GM21825 (cell line): ENCODE data around the gene HOXD10.

Experiments
- ATAC-seq: cut with Tn5 transposase; IDR thresholded peaks from one replicate; pipeline ENCODE4 v1.9.1; 2021; ENCODE audit warnings: mild to moderate bottlenecking, moderate library complexity; ENCODE audit not compliant: unreplicated experiment

HOXD10 gene

DNA sequence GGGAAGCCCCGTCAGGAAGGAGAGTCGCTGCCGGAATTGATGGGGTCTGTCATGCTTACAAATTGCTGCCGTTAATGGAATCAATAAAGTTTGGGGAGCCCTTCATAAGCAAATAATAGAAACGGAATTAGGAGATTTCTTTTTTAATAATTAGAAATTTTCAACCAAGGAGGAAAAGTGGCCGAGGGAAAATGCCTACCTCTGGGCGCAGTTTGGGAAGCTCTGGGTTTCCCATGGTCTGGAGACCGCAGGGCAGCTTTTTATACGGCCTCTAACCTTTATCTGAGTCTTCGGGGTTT, 34.1 kb upstream of the HOXD10 start:
- ATAC-seq = no peak

DNA sequence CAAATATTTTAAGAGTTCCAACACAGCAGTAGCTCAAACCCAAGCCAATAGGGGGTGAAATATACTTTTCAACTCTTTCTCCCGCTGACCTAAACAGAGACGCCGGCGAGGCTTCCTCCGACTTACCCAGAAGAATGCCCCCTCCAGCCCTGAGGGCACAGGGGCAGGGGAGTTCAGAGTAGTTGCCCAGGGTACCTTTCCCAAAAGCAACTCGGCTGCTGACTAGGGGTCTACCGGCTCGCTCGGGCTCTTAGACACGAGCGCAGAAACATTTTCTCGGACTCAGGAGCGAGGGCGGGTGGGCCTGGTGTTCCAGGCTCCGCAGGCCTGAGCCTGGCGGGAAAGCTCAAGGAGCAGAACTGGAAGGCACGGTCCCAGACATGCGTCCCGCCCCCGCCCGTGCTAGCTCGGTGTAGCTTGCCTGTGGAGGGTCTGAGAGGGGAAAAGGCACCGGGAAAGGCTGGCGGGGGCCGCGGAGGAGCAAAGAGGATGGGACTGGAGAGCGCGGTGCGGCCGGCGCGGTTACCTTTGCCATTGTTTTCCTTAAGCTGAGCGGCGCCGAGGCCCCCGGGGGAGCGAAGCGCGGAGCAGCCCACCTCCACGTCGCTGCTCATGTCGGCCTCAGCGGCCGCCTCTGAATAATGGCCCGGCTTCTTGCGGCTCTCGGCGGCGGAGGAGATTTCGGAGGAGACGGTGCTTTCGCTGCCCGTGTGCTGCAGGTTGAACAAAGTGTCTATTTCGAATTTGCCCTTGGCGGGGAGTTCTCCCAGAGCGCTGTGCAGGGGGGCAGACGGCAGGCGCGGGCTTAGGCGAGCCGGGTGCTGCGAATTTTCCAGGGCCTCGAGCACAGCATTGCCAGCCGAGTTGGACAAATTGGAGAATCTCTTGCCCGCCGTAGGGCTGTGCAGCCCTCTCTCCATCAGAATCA, 33.5 kb upstream of the HOXD10 start:
- ATAC-seq = no peak

DNA sequence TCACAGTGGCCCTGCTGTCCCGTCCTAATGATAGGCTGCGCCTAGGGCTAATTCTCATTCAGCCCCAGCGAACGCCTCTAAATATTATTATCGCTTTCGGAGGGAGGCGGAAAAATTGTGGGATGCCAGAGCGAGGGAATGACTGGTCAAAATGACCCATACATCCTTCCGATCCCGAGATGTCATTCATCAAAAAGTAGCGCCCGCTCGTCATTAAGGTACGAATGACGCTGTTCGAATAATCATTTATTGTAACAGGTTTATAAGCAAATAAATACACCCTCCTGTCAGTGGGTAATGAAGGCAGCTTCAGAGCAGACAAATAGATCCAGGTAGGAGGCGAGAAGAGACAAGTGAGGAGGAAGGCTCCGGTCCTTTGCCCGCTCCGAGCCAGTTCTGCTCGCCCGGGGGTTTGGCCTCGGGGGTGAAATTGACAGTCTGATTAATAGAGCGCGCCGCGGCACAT, 32.7 kb upstream of the HOXD10 start, which contains the start of gene EVX2:
Gene EVX2, minus strand, starts transcription at position 167 of the 466 bp plus-strand sequence. CDS start 186 bp downstream, outside the sequence.
- no peak for ATAC-seq

DNA sequence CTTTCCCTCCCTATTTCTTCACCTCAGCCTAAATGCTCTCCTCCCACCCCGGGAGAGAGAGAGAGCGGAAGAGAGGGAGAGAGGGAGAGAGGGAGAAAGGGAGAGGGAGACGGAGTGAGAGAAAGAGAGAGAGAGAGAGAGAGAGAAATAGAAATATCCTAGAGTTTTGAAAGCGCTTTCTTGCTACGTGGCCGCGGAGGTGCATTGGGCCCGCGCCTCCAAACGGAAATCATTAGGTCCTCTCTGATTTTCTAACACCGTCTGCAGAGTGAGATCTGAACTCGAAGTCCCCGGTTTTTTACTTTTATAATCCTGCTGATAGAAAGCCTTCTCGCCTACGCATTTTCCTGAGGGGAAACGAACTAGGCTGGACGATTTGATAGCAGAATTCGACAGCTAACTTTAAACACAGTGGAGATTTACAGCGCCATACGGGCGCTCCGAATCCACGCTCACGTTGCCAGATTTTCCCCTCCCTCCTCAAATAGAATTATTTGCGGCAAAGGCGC, 31.9 kb upstream of the HOXD10 start:
- ATAC-seq = no peak

DNA sequence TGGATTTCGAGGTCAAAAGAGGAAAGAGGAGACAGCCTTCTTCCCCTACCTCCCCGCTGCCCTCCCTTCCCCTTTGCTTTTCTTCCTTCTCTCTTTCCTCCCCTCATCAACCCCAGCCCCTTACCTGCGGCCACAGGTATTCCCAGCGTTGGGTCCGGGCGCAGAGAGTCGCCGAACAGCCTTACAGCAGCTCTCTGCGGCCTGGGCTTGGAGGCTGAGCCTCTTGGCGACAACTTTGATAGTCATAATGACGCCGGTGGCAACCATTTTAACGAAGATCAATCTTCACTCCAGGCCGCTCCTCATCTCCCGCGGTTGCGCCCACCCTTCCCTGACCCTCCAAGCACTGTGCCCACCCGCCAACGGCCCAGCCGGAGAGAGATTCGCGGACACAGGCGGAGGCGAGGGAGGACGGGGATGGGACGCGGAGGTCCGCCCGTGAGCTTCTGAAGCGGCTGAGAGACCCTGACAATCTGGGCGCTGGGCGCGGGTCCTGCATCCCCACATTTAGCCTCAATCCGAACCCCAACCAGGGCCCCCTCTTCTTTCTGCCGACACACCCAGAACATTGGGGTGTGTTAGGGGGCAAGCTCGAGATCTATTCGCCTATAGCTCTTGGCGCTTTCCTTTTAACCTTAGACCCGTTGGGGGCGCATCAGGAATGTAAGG, 31.3 kb upstream of the HOXD10 start:
- ATAC-seq = no peak

DNA sequence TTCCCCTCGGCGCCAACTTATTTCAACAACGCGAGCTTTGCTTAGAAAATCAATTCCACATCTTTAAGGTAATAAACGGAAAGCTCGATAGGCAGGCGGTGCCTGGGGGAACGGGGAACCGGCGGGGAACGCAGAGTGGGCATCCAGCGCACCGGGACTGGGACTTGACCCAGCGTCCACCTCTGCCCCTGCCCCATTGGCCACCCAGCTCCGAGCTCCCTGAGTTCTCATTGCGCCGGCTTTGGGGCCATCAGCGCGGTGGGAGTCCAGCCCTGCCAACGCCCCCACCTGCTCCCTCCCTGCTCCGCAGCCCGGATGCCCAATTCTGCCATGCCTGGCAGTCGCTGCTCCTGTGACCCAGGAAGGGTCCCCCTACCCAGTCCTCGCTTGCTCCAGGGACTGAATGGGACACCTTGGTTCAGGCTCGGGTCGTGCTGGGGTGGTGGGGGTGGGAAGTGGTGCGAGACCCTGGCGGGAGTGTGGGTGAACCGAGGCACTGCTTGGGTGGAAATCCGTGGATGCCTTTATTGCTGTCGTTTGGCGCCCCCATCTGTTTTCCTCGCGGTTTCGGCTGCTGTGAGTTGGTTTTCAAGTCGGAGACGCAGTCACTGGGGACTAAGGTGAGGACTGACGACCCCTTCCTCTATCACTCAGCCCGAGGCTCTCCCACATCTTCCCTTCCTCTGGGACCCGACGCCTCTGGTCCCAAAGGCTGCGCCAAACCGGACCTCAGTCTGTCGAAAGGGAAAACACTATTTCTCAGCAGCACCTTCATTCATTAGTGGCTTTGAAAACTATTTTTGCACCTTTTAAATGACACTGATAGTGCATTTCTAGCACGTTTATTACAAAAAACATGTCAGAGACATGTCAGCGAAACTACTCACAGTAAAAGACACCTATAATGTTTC, 30.5 kb upstream of the HOXD10 start:
- no peak for ATAC-seq

DNA sequence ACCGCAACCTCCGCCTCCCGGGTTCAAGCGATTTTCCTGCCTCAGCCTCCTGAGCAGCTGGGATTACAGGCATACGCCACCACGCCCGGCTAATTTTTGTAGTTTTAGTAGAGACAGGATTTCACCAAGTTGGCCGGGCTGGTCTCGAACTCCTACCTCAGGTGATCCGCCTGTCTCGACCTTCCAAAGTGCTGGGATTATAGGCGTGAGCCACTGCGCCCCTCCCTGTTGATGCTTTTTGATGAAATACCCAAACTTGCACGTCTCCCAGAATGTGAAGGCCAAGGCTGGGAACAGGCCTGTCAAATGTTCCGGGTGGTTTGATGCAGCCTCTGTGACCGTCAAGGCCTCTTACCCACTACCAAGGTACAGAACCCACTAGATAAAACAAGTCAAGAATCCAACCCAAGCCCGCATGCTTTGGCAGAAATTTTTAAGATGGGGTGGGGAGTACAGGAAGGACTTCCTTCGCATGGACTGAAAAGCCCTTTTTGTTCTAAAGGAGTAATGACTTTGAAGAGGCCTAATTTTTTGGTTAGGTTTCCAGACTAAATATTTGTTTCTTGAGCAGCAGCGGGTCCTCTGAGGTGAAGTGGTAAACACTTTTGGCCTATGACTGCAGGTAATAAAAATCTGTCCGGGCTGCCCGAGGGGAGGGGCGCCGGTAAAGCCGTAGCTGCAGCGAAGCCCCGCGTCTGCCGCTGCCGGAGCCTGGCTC, 29.1 kb upstream of the HOXD10 start:
- ATAC-seq = no peak

DNA sequence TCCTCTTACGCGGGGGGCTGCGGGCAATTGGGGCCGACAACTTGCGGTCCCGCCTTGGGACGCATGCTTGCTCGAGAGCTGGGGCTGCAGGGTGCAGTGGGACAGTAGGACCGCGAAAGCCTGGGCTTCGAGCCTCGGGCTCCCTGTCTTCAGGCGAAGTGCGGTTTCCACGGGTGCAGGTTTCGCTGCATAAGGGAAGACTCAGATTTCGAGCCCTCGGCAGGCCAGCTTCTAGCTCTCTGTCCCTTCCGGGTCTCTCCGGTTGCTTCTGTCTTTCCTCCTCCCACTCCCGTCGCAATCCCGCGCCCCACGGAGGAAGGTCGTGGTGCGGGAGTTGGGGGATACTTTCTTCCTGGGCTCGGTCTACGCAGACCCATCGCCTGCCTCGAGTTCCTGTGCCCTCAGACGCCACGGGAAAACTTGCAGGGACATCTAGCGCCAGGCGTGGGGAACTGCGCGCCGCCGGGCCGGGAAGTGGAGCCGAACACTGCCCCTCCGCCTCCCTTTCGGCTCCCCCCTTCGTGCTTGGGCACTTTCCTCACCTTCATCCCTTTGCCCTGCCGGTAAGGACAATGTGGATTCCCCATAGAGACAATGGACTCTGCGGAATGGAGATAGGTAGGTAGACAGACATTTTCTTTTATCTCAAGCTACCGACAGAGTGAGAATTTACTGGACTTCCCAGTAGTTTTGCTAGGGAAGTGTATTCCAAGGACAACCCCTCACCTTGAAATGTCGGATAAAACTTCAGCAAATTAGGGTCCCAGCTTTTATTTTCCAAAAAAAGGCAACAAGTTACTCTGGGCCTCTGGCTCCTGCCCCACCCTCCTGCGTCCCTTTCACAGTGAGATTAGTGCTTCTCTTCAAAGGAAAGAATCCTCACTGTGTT, 28.3 kb upstream of the HOXD10 start:
- ATAC-seq = no peak

DNA sequence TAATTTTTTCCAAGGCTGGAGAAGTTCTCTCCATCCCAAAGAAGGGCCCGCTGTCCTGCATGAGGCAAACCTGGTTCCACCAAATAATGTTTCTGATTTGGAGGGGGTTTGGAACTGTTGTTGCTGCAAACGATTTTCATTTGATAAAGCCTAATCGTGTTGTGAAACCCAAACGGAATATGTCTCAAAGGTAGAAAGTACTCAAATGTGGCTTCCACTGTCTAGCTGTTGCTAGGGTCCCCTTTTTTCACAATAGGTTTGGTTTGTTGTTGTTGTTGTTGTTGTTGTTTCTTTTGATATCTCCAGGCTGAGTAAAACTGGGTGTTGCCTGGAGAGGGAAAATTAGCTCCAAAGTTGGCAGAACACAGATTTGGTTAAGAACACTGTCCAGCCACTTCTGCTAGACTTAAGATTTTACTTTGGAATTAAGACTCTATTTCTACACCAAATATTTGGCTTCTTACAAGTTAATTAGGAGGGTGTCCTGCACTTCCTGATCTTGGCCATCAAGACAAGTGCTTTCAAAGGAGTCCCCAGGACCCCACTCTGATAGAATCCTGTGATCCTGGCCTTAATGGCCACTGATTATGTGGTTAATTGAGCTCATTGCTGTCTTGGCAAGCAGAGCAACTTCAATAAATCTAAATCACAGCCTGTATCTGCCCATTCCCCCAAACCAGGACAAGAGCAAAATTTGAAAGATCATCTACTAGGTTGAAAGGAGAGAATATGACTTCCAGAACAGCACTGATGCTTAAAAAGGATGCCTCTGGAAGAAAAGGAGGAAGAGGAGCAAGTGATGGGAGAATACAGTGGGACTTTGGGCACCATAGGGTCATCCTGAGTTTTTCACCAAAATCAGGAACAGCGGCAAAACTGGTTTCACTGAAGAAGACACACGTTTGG, 27.4 kb upstream of the HOXD10 start:
- ATAC-seq = no peak

DNA sequence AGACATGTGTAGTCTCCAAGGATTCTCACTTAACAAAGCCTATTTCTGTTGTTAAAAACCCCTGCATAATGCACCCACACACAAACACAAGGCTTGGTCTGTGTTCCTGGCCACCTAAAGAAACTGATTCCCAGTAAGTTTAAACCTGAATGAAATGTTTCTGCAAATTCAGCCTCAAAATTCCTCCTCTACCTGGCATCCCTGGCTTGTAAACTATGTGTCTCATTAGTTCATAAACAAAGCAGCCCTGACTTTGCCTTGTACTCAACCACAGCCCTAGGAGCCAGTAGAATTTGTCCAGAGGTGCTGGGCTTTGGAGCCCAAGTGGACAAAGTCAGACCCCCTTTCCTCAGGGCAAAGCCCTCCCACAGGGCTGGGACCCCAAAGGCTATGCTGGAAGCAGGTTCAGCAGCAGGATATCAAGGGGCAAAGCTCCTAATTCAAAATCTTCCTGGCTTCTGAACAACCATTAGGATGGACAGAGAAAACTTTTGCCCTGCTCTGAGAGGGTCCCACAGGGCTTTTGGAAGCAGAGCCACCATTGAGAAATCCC, 26.7 kb upstream of the HOXD10 start:
- no peak for ATAC-seq

DNA sequence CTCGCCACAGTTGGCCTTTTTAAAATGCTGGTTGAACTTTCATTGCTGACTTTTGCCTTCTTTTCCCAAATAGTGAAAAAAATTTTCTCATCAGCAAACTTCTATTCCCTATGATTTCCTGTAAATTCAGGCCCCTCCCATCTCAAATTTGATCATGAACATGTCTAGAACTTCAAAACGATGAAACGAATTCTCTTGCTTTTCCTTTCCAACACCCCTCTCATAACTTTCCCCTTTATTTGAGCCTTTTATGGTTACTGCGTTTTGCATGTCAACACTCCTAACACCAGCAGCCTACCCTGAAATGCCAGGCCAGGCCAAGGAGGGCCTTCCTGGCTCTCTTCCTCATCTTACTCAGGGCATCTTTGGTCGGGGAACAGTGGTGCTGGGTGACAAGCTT, 25.7 kb upstream of the HOXD10 start:
- ATAC-seq = no peak

DNA sequence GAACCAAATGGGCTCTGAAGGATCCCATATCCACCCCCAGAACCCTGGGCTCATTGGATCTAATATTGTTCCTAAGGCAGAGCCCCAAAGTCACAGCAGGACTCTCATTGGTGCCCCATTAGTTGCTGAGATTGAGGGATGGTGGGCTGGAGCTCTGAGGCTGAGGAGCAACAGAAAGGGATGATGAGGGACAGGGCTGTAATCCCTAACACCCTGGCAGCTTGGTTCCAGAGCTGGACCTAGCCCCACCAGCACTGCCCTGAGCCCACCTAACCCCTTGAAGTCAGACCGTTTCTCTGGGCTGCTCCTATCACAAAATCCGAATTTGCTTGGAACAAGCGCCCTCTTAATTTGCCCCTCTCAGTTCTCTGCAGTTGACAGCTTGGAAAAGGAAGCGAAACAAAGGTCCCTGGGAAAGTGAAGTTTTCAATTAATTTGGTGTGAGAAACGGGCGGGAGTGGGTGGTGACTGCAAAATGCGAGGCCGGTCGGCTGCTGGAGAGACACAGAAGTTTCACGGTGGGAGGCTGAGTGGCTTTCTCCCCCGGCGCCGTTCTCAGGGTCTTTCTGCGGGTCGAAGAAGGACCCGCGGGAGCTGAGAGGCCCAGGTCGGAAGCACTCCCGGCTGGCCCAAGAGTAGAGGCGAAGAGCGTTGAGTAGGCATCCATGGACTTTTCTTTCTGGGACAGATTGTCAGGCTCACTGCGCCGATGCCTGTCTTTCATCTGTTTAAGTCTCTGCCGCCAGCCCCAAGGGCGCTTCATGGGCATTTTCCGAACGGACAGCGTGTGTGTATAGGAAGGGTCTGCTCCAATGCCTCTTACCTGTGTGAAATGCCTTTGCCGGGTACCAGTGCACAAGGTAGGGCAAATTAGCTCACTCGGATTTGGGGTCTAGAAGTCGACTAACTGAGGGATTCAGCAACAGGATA, 25.0 kb upstream of the HOXD10 start:
- ATAC-seq = no peak

DNA sequence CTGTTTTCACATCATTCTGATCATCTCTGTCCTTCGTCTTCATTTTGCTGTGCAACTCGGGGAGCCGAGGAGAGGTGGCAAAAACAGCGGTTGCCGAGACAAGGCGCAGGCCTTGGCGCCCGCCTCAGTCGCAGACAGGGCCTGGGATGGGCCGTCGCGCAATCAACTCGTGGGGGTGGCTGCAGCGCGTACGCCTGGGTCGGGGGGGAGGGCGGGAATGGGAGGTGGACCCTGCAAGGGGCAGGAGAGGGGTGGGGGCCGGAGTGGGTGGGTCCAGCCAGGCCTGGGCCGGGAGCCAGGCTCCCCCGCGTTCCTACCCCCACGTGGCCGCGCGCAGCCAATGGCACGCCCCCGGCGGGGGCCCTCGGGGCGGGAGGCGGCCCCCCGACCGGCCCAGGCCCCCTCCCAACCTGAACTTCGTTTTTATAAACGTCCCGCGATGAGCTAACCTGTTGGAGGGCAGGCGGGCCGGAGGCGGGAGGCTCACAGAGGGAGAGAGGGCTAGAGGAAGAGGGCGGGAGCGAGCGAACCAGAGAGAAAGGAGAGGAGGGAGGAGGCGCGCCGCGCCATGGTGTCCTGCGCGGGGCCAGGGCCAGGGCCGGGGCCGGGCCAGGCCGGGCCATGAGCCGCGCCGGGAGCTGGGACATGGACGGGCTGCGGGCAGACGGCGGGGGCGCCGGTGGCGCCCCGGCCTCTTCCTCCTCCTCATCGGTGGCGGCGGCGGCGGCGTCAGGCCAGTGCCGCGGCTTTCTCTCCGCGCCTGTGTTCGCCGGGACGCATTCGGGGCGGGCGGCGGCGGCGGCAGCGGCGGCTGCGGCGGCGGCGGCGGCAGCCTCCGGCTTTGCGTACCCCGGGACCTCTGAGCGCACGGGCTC, 24.1 kb upstream of the HOXD10 start, which contains the start of gene HOXD13:
Gene HOXD13, plus strand, starts transcription at position 452 of the 875 bp plus-strand sequence. Its CDS starts 170 bp downstream, at position 622.
- ATAC-seq = no peak

DNA sequence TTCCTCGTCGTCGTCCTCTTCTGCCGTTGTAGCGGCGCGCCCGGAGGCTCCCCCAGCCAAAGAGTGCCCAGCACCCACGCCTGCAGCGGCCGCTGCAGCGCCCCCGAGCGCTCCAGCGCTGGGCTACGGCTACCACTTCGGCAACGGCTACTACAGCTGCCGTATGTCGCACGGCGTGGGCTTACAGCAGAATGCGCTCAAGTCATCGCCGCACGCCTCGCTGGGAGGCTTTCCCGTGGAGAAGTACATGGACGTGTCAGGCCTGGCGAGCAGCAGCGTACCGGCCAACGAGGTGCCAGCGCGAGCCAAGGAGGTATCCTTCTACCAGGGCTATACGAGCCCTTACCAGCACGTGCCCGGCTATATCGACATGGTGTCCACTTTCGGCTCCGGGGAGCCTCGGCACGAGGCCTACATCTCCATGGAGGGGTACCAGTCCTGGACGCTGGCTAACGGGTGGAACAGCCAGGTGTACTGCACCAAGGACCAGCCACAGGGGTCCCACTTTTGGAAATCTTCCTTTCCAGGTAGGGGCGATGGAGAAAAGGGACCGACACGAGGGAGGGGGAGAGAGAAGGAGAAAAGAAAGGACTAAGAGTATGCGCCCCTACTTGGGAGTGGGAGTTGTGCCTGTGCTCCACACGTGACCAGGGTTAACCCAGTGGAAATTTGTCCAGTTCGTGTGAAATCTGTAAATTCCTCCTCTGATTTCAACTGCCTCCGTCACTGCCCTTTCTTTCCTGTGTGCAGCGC, 23.3 kb upstream of the HOXD10 start:
- ATAC-seq = no peak

DNA sequence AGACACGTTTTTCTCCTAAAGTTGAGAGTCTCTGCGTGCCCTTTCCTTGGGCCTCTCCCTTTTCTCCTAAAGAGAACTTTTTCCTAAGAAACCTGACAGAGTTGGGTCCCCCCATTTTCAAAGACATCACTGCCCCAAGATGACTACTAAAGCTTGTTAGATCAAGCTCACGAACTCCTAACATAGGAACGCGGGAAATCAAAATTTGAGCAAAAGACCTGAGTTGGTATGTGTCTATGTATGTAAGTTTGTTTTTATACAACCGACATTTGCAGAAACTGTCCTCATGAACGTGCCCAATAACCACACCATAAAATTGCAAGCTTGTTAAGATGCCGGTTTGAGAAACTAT, 22.7 kb upstream of the HOXD10 start:
- ATAC-seq = no peak
